ENCODE data around the gene MAD1L1.

Gene MAD1L1

GRCh38 chr7:2152646-2153045, 80.1 kb downstream of the MAD1L1 start:
- no peak for DNase-seq

GRCh38 chr7:2151801-2152612, 80.7 kb downstream of the MAD1L1 start:
- no peak for DNase-seq

- no peak for DNase-seq
These were observed 81.5 kb downstream of the MAD1L1 start for GRCh38 chr7:2151237-2151636.

GRCh38 chr7:2150445-2150815, 82.3 kb downstream of the MAD1L1 start:
- DNase-seq, result no peak

GRCh38 chr7:2149672-2150444, 82.9 kb downstream of the MAD1L1 start:
- DNase-seq, result no peak

GRCh38 chr7:2148814-2149213, 83.9 kb downstream of the MAD1L1 start:
- DNase-seq, result no peak

GRCh38 chr7:2148189-2148588, 84.6 kb downstream of the MAD1L1 start:
- no peak for DNase-seq

- DNase-seq, result no peak
These were observed 85.9 kb downstream of the MAD1L1 start for GRCh38 chr7:2146676-2147472.

GRCh38 chr7:2145835-2146580, 86.7 kb downstream of the MAD1L1 start:
- DNase-seq, result no peak

GRCh38 chr7:2144926-2145325, 87.8 kb downstream of the MAD1L1 start:
- no peak for DNase-seq

GRCh38 chr7:2143981-2144595, 88.7 kb downstream of the MAD1L1 start:
- DNase-seq, result no peak

- no peak for DNase-seq
These were observed 89.3 kb downstream of the MAD1L1 start for GRCh38 chr7:2143450-2143849.

- no peak for DNase-seq
These were observed 90.4 kb downstream of the MAD1L1 start for GRCh38 chr7:2142386-2142785.

GRCh38 chr7:2141651-2142050, 91.1 kb downstream of the MAD1L1 start:
- no peak for DNase-seq

- DNase-seq, result no peak
These were observed 91.7 kb downstream of the MAD1L1 start for GRCh38 chr7:2141021-2141410.

- no peak for DNase-seq
These were observed 92.3 kb downstream of the MAD1L1 start for GRCh38 chr7:2140216-2141020.

- DNase-seq, result no peak
These were observed 93.6 kb downstream of the MAD1L1 start for GRCh38 chr7:2139004-2139699.

- peak in 3 of 5 experiments; percentile 8 to 59 (median 26) for DNase-seq
These were observed 94.5 kb downstream of the MAD1L1 start for GRCh38 chr7:2138146-2138765.

- no peak for DNase-seq
These were observed 98.0 kb downstream of the MAD1L1 start for GRCh38 chr7:2134740-2135139.

- DNase-seq, result no peak
These were observed 100.5 kb downstream of the MAD1L1 start for GRCh38 chr7:2132243-2132642.

All from T-helper 2 cell (primary cell).